Loucy (cell line): ENCODE data around the gene SDCCAG8.

Source experiments
- CTCF ChIP-seq: fragments of 200-600 bp; sonication (generic); conservative IDR thresholded peaks from 2 replicates; pipeline ENCODE4 v1.5.1; 2014; ENCODE audit warnings: mild to moderate bottlenecking, antibody characterized with exemption, low read length
- EZH2phosphoT487 ChIP-seq: fragments of 200-600 bp; IDR thresholded peaks from 2 replicates; pipeline ENCODE4 v1.6.1; 2018; ENCODE audit warnings: antibody characterized with exemption, mild to moderate bottlenecking, moderate library complexity, borderline replicate concordance

GRCh38 chr1:243414152-243414494 is 158.3 kb downstream of the SDCCAG8 start:
- TF ChIP-seq CTCF = no peak
- no peak for TF ChIP-seq EZH2phosphoT487
